ENCODE data around the gene SLC66A1.
"Not testable (repeated sequence)": the region's sequence is repeated elsewhere in the genome, so short reads cannot be mapped to it uniquely, and the experiment has no call there.

- not testable (repeated sequence) for TF ChIP-seq EZH2 (IDR thresholded peaks at IDR 0.05; ENCODE audit: borderline replicate concordance, low read depth, low read length, severe bottlenecking); CTCF (IDR thresholded peaks at IDR 0.05; ENCODE audit: borderline replicate concordance, extremely low read depth, low read length, poor library complexity, severe bottlenecking)
These were observed 38.1 kb upstream of the SLC66A1 start for GRCh38 chr1:19273844-19274531.

Data from DND-41 (cell line).